Activated B cell treated with CpG ODN at 0.5 μM for 24 hours (primary cell): Measurements from ENCODE around the gene CDC26. TPM values are rescaled to one million over a fixed set of nuclear protein-coding genes. Genes with fewer than 3 reads are reported as not detected.

Source experiments
- ATAC-seq: fragments of 200-7000 bp; cut with Tn5 transposase; one replicate; pipeline ENCODE4 v1.10.0; 2021; ENCODE audit warnings: low read depth, mild to moderate bottlenecking, moderate library complexity
- CTCF ChIA-PET: fragments of 350-600 bp; sonication (Branson Sonifier 250); formaldehyde crosslinking; loops from one replicate; lab custom pipeline; 2021; ENCODE audit warnings: antibody characterized with exemption; lab: Charles Lee
- POLR2A ChIA-PET: fragments of 350-600 bp; sonication (Branson Sonifier 250); formaldehyde crosslinking; loops from one replicate; lab custom pipeline; 2021; ENCODE audit warnings: antibody characterized with exemption; lab: Charles Lee
- DNase-seq: peaks from one replicate; pipeline ENCODE4 v3.0.0; 2022
- H3K27ac Mint-ChIP-seq: one replicate; pipeline ENCODE4 v1.8.0; 2020; ENCODE audit warnings: mixed read lengths
- H3K27me3 Mint-ChIP-seq: one replicate; pipeline ENCODE4 v1.8.0; 2021; ENCODE audit warnings: mixed read lengths
- H3K36me3 Mint-ChIP-seq: one replicate; pipeline ENCODE4 v1.8.0; 2021; ENCODE audit warnings: low read depth, mixed read lengths
- H3K4me1 Mint-ChIP-seq: one replicate; pipeline ENCODE4 v1.8.0; 2021; ENCODE audit warnings: mixed read lengths
- H3K4me3 Mint-ChIP-seq: one replicate; pipeline ENCODE4 v1.8.0; 2020; ENCODE audit warnings: mild to moderate bottlenecking, mixed read lengths
- H3K9me3 Mint-ChIP-seq: one replicate; pipeline ENCODE4 v1.8.0; 2020; ENCODE audit warnings: mixed read lengths
- CTCF ChIP-seq: fragments of 200-600 bp; IDR thresholded peaks from one replicate; pipeline ENCODE4 v1.8.0; 2022; ENCODE audit warnings: antibody characterized with exemption, mild to moderate bottlenecking
- intact Hi-C: fragments of 100-400 bp; cut with micrococcal nuclease; formaldehyde crosslinking; loops from one replicate; pipeline ENCODE4 v1.15.1; 2024
- total RNA-seq: library from RNA; stranded (reverse); gene quantifications from 2 replicates; pipeline ENCODE4 v1.2.3, GENCODE V29; 2022

CDC26 gene
- total RNA-seq, 1 donor from 2014 or later = 30.4 TPM

GRCh38 chr9:113261917-113262671 is 13.3 kb downstream of the CDC26 start:
- TF ChIP-seq CTCF = no peak
- ChIA-PET CTCF (interaction anchor here (0.9 kb wide), 1 partner anchor 10 kb away, joined by 3 read pairs; no protein-coding TSS in a partner anchor), POLR2A (no interaction called here)
- H3K4me1 Mint-ChIP-seq = no peaks in the 10 kb centered on the region
- no peaks in the 10 kb centered on the region for H3K9me3 Mint-ChIP-seq
- ATAC-seq = no peak
- H3K27me3 Mint-ChIP-seq = no peaks in the 10 kb centered on the region
- H3K27ac Mint-ChIP-seq = no peak overlapping the region
- no peak for DNase-seq
- peaks cover 38% of the 10 kb centered on the region for H3K36me3 Mint-ChIP-seq
- intact Hi-C loops = no loop called here
- no peak overlapping the region for H3K4me3 Mint-ChIP-seq

GRCh38 chr9:113258282-113258681 is 17.1 kb downstream of the CDC26 start:
- H3K27me3 Mint-ChIP-seq = no peaks in the 10 kb centered on the region
- ChIA-PET POLR2A (no interaction called here), CTCF (no interaction called here)
- DNase-seq (no peak), ATAC-seq (no peak)
- H3K36me3 Mint-ChIP-seq = peaks cover 30% of the 10 kb centered on the region
- no peak overlapping the region for H3K4me3 Mint-ChIP-seq
- no peak for TF ChIP-seq CTCF
- no peaks in the 10 kb centered on the region for H3K4me1 Mint-ChIP-seq
- intact Hi-C loops = no loop called here
- no peak overlapping the region for H3K27ac Mint-ChIP-seq
- H3K9me3 Mint-ChIP-seq = no peaks in the 10 kb centered on the region

- ChIA-PET CTCF (no interaction called here), POLR2A (no interaction called here)
- intact Hi-C loops = no loop called here
- DNase-seq = no peak
- H3K9me3 Mint-ChIP-seq = no peaks in the 10 kb centered on the region
- ATAC-seq = no peak
- no peak overlapping the region for H3K27ac Mint-ChIP-seq
- TF ChIP-seq CTCF = no peak
- no peaks in the 10 kb centered on the region for H3K27me3 Mint-ChIP-seq
- no peak overlapping the region for H3K4me3 Mint-ChIP-seq
- H3K4me1 Mint-ChIP-seq = no peaks in the 10 kb centered on the region
- H3K36me3 Mint-ChIP-seq = peaks cover 30% of the 10 kb centered on the region
Measured at GRCh38 chr9:113257863-113258262, 17.5 kb downstream of the CDC26 start.

- ATAC-seq (no peak), DNase-seq (no peak)
- Mint-ChIP-seq H3K36me3 (peaks cover 22% of the 10 kb centered on the region), H3K4me1 (no peaks in the 10 kb centered on the region), H3K9me3 (no peaks in the 10 kb centered on the region), H3K27me3 (no peaks in the 10 kb centered on the region), H3K27ac (no peak overlapping the region), H3K4me3 (no peak overlapping the region)
- intact Hi-C loops = no loop called here
- TF ChIP-seq CTCF = no peak
- POLR2A ChIA-PET = no interaction called here
- CTCF ChIA-PET = no interaction called here
Measured at GRCh38 chr9:113255438-113255837, 19.9 kb downstream of the CDC26 start.

GRCh38 chr9:113254991-113255390 is 20.4 kb downstream of the CDC26 start:
- H3K9me3 Mint-ChIP-seq = no peaks in the 10 kb centered on the region
- DNase-seq (no peak), ATAC-seq (no peak)
- no peak overlapping the region for H3K4me3 Mint-ChIP-seq
- POLR2A ChIA-PET = no interaction called here
- intact Hi-C loops = no loop called here
- TF ChIP-seq CTCF = no peak
- no peaks in the 10 kb centered on the region for H3K4me1 Mint-ChIP-seq
- H3K27ac Mint-ChIP-seq = no peak overlapping the region
- CTCF ChIA-PET = no interaction called here
- H3K36me3 Mint-ChIP-seq = peaks cover 18% of the 10 kb centered on the region
- no peaks in the 10 kb centered on the region for H3K27me3 Mint-ChIP-seq
